Epidermal melanocyte (primary cell): ENCODE results near the gene RB1.
"Not testable (repeated sequence)": the region's sequence is repeated elsewhere in the genome, so short reads cannot be mapped to it uniquely, and the experiment has no call there.

ENCODE experiments used
- DNase-seq: peaks from one replicate; pipeline ENCODE4 v3.0.0; 2011; ENCODE audit warnings: low spot score; ENCODE audit not compliant: insufficient read length

RB1 gene

DNA sequence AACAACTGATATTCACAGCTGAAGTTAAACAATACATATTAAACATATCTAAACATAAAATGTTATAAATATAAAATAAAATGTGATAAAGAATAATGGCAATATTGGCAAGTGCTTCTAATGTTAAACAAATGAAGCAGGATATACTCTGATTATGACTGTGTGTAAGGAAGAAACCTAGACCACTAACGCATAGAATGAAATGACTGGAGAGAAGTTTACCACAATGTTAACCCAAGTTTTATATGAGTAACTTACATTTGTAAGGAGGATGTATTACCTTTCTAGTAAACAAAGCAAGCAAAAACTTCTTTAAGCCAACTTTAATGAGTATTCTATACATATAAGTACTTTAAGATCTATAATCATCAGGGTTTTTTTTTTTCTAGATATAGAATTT lies 43.0 kb downstream of the RB1 start:
- DNase-seq = no peak

DNA sequence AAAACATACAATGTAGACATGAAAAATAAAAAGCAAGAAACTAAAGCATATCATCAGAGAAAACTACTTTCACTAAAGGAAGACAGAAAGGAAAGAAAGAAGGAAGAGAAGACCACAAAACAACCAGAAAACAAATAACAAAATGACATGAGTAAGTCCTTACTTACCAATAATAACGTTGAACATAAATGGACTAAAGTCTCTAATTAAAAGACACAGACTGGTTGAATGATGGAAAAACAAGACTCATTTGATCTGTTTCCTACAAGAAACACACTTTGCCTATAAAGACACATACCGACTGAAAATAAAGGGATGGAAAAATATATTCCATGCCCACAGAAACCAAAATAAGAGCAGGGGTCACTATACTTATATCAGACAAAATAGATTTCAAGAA lies 46.0 kb downstream of the RB1 start:
- no peak for DNase-seq

DNA sequence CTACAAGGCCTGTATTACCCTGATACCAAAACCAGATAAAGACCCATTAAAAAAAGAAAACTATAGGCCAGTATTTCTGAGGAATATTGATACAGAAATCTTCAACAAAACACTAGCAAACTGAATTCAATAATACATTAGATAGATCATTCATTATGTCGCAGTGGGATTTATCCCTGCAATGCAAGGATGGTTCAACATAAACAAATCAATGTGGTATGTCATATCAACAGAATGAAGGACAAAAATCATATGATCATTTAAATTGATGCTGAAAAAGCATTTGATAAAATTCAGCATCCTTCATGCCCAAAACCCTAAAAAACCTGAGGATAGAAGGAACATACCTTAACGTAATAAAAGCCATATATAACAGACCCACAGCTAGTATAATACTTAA lies 50.0 kb downstream of the RB1 start:
- no peak for DNase-seq

DNA sequence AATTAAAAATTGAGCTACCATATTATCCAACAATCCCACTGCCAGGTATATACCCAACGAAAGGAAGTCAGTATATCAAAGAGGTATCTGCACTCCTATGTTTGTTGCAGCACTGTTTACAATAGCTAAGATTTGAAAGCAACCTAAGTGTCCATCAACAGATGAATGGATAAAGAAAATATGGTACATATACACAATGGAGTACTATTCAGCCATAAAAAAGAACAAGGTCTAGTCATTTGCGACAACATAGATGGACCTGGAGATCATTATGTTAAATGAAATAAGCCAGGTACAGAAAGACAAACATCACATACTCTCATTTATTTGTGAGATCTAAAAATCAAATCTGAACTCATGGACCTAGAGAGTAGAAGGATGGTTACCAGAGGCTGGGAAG lies 52.0 kb downstream of the RB1 start:
- DNase-seq = not testable (repeated sequence)

DNA sequence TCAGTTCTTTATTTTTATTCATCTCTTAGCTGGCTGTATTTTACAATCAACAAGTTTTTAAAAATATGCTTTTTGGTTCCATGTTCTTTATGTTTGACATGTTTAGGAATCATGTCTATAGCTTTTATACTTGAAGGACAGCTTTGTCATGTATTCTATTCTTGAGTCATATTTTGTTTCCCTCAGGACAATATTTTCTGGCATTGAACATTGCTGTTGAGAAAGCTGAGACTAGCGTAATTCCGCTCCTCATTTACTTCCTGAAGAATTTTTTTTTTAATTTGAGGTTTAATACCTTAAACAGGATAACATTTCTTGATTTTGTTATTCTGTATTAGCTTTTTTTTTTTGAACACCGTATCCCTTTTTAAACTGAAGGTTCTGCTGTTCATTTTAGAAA lies 53.2 kb downstream of the RB1 start:
- no peak for DNase-seq

DNA sequence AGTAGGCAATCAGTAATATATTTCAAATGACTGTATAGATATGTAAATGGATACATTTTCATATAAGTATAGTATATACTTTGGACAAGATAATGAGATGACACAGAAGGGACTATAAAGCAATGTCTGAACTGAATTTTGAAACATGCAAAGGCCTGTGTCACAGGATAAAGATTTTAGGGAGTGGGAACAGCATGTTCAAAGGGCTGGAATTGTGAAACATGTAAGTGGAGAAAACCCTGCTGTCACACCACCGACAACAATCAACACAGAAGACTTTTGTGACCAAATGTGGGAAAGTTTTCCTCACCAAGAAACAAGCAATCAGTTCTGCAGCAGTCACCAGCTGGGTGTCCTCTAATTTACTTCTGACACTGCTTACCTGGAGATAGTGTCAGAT lies 66.4 kb downstream of the RB1 start:
- no peak for DNase-seq

DNA sequence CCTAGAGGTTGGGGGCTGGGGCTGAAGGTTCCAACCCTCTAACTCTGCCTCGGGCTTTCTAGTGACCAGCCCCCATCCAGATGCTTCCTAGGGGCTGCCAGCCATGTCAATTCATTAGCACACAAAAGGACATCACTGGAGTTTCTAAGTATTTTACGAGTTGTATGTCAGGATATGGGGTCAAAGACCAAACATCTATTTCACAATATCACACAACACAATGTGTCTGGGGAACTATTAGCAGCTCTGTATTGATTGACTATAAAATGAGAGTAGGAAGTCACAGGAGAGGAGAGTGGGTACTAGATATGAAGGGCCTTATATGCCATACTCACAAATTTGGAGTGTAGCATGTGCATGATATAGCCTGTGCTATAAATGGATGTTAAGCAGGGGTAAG lies 67.3 kb downstream of the RB1 start:
- DNase-seq = no peak

DNA sequence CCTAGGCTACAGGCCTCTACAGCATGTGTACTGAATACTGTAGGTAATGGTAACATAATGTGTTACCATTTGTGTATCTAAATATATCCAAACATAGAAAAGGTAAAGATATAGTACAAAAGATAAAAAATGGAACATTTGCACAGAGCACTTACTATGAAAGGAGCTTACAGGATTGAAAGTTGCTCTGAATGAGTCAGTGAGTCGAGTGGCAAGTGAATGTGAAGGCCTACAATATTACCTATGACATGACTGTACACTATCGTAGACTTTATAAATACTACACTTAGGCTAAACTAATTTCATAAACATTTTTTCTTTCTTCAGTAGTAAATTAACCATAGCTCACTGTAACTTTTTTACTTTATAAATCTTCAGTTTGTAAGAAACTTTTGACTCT lies 74.3 kb downstream of the RB1 start:
- DNase-seq = no peak

DNA sequence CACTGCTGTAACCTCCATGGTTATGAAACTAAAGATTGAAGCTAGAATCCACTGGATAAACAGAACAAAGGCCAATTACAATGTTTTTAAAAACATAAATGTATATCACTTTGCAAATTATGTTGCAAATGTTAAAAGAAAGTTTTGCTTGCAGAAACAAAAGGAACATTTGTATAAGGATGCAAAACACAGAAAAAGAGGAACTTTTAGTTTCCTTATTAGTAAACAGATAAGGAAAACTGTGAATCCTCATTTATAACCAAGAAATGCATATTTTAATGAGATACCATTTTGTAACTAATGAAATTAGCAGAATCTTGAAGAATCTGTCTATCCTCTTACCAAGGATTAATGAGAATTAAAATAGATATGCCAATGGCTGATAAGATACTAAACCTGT lies 77.0 kb downstream of the RB1 start:
- DNase-seq = no peak

DNA sequence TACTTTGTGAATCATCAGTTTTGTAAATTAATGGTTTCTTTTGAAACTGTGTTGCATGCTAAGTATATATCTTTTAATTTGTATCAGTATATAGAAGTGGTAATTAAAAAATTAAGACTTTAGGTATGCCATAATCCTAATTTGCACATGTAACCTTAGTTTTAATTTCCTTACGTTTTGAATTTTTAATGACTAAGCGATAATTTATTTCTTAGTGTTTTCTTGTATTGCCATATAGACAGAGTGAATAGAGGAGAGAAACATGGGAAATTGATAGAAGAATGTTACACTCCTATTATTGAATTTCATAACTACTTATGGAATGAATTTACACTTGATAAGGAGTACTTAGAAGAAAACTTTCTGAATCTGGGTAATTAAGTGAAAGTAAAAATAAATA lies 79.8 kb downstream of the RB1 start:
- no peak for DNase-seq

DNA sequence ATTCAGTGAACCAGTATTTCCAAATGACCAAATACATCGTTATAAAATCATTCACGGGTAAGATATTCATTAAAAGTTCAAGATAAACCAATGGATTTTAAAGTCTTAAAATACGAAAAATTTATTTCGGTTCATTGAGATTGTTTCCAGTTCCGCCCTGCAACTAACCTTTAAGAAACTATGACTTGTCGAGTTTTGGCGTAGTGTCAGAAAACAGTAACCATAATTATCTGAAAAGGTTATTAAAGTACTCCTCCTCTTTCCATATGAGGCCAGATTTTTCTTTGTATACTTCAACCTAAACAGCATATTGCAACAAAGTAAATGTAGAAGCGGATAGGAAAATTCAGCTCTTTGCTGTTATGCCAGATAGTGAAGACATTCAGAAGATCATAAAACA lies 83.3 kb downstream of the RB1 start:
- DNase-seq = no peak

DNA sequence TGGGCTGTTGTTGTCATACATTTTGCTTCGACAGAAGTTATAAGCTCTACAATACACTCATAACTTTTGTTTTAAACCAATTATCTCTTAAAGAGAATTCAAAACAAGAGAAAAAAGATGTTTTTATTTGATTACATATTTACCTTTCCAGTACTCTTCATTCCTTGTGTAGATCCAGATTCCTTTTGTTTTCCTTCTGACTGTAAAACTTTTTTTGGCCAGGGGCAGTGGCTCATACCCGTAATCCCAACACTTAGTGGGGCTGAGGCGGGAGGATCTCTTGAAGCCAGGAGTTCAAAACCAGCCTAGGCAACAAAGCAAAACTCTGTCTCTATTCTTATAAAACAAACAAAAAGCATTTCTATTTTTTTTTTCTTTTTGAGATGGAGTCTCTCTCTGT lies 87.7 kb downstream of the RB1 start:
- DNase-seq = no peak

DNA sequence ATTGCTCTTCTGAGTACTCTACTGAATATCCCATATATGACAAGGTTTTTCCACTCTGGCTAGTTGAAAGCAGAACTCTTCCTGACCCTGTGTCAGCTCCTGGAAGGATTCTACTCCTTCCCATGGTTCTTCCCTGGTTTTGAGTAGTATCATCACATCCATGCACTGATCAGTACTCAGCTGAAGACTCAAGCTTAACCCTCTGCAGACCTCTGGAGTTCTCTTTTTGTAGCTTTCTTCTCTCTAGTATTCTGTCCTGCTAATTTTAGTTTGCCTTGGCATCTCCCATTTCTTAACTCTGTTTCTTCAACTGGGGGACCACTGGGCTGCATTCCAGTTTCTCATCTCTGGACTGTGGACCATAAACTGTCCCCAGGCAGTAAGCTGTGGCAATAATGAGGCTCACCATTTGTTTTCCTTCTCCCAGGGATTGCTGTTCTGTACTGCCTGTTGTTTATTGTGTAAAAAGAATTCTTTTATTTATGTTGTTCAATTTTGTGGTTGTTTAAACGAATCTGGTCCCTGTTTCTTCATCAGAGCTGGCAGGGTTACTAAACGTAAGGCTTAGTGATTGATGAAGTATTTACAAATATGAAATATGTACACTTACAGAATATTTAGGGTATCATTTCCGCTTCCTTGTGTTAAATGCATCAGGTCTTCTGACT lies 89.6 kb downstream of the RB1 start:
- DNase-seq = no peak

DNA sequence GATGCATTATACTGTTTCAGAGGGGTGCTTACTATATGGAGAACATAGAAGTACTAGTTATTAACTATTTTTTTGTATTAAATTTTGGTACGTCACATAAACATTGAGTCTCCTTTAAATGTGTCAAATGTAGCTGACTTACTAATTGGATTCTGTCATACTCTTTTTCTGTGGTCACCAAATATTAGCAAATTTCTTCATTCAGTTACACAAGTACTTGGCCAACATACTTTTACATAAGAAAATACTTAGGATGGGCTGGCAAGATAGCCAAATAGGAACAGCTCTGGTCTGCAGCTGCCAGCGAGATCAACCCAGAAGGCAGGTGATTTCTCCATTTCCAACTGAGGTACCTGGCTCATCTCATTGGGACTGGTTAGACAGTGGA lies 90.1 kb downstream of the RB1 start:
- DNase-seq = no peak

DNA sequence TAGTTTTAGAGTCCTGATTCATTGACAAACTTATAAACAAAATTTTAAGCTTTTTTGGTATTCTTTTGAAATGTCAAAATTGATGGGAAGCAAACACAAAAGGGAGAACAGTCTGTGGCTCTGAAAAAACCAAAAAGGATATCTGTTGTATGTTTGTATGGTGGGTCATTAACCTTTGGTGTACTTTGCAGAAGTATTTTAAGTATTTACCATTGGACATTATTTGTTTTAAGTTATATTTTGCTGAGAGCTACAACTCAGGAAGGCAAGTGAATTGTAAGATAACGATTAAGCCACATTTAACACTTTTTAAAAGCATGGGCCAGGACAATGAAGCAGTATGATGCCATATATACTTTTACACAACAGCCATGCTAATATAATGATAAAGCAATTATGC lies 94.2 kb downstream of the RB1 start:
- DNase-seq = no peak

DNA sequence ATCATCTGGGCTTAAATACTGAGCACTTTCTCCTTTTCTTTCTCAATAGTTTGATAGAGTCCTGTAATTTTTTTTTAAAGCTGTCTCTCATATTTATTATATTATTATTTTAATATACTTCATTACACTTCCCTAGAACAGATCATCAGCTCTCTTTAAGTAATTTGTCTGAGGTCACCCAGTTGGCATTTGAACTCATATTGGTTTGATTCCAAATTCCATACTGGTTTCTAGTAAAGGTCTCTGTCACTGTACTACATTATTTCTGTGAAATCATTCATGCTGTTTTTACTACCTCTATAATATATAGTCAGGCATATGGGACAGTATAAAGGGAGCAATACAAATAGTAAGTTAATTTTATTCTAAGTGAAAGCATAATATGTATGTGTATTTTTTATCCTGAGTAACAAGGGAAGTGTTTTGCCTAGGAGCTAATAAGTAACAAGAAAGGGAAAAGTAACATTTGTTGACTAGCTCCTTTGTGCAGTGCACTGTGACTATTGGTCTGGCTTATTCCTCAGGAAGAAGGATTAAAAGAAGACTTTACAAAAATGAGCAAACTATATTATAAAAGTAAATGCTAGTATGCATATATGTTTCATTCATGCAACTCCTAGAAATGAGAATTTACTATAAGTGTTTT lies 95.0 kb downstream of the RB1 start:
- no peak for DNase-seq

DNA sequence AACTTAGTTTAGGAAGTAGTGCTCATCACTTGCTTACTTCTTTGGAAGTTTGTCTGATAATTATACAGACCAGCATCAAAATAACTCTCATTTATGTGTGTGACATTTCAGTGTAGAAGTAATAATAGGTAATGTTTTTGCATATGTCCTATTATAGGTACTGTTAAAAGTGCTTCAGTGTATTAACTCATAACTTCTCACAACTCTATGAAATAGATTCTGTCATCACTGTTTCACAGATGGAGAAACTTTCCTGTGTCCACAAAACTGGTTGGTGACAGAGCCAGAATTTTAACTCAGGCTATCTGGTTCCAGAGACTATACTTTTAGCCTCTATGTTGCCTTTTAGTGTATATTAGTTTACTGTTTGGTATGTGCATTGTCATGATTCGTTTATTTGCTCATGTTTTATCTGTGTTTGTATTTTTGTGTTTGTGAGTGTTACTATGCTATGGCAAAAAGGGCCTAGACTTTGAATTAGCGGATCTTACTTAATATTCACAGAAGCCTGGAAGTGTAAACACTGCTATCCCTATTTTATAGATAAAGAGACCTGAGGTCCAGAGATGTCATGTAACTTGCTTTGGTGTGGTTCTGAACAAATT lies 96.6 kb downstream of the RB1 start:
- no peak for DNase-seq

DNA sequence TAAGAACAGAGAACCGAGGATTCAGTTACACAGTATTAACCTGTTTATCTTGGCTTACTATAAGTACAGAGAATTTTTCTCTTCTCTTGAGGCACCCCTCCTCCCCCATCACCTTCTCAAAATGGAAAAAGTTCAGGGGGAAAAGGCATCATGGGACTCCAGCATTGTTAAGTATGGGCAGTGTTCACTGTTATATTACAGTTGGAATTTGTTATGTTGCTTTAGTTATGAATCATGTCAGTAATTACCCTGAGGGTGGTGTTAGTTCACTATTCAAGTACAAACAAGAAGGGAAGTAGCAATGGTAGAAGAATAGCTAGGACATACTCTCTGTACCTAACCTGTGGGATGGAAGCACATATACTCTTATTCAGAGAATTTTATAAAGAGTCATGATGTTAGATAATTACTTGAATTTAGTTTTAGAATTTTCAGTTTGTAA lies 97.3 kb downstream of the RB1 start:
- DNase-seq = no peak

DNA sequence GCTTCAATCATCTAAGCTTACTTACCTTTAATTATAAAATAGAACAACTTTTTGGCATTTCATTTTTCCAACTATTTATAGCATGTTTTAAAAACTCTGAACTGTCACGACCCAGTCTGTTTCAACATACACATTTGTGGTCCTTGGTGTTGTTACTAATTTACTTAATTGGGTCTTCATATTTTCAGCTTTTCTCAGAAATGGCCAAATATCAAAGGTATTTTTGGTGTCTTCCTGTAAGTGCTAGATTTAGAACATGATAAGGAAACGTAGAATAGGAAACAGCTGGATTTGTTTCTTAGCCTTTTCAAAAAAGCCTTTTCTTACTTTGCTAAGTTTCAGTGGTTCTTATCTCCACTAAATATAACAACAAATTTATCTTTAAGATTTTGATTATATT lies 97.9 kb downstream of the RB1 start:
- no peak for DNase-seq

DNA sequence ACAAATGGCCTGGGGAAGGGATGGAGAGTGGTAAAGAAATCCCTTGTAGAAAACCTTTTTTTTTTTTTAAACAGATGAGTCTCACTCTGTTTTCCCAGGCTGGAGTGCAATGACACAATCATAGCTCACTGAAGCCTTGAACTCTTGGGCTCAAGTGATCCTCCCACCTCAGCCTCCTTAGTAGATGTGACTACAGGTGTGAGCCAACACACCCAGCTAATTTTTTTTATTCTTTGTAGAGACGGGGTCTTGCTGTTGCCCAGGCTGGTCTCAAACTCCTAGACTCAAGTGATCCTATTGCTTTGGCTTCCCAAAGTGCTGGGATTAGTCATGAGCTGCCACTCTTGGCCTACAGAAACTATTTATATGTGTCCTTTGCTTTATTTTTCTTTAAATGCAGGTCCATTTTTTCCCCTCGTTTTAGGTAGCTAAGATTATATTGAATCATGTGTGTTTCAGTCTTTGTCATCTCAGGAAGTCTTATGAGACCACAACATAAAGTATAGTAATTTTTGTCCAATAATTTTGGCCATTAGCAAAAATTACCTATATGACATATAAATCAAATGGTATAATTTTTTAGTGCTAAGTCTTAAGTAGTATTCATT lies 98.9 kb downstream of the RB1 start:
- no peak for DNase-seq

DNA sequence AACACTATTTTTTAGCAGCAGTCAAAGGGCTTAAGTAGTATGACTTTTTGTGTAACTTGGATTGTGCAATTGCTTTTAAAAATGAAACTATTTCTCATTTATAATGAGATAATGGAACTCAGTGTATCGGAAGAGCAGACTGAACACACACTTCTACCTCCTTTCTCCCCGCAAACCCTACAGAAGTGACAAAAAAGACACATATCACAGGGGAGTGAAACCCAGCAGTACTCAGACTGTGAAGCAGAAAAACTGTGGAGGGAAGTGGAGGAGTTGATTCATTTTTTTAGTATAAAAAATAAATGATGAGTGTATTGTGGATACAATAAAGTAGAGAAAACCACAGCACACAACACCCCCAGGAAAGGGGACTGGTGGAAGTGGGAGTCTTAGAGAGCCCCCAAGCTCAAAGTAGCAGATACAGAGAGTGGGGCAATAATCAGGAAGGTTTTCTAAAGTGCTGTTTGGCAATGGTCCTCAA lies 99.6 kb downstream of the RB1 start:
- DNase-seq = no peak

DNA sequence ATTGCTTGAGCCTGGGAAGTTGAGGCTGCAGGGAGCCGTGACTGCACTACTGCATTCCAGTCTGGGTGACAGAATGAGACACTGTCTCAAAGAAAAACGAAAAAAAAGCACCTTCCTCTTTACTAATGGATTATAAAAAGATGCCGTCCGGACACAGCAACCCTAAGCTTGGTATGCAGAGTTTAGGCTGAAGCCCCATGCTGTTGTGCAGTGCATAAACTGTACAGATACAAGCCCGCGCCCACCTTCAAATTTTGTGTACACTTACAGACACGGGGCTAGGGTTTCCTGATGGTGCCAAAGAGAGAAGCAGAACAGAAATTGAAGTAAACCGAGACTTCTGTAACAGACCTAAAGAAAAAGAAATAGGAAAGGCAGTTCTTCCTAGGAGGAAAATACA lies 100.4 kb downstream of the RB1 start:
- DNase-seq = no peak

DNA sequence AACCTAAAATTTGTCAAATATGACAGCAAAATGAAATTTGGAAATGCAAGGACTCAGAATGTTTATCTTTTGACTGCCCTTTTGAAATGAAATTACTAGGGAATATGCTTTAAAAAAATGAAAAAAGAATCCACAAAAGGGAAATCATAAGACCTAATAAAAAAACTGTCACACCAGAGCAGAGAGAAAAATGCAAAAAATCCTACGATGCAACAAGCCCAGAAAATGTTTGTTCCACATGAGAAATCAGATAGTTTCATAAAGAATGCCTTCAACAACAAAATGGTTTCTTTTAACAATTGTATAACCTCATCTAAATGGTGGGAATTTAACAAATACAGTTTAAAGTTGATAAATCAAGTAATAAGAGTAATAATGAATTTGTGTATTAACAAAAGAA lies 101.4 kb downstream of the RB1 start:
- DNase-seq = no peak
